Activated CD4-positive, alpha-beta T cell treated with anti-CD3 and anti-CD28 coated beads, Interleukin-2, amount 50 U/mL, for 16 hours (primary cell): ENCODE results near the gene SNRPE.

Source experiments
- DNase-seq: peaks from one replicate; pipeline ENCODE4 v3.0.0-alpha.2; 2020

SNRPE gene

GRCh38 chr1:203888807-203889251, 27.4 kb downstream of the SNRPE start:
- no peak for DNase-seq

- DNase-seq: no peak
Measured at GRCh38 chr1:203891950-203892349, 30.6 kb downstream of the SNRPE start.

GRCh38 chr1:203898458-203899352, 37.3 kb downstream of the SNRPE start:
- DNase-seq: no peak

DNA sequence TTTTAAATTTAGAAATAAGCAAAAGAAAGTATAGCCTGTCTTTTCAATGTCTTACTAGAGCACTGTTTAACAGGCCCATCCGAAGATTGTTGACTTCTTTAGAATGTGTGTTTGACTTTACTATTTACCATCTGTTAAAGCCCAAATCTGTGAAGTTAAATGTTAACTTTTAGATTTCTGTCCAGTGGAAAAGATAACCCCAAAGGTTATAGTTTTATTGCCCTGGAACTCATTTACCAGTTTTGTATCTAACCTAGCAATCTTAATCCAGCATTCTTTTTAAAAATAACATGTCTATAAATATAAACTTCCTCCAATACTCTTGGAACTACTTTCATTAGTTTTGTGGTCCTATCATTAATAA, 37.9 kb downstream of the SNRPE start:
- DNase-seq: no peak

DNA sequence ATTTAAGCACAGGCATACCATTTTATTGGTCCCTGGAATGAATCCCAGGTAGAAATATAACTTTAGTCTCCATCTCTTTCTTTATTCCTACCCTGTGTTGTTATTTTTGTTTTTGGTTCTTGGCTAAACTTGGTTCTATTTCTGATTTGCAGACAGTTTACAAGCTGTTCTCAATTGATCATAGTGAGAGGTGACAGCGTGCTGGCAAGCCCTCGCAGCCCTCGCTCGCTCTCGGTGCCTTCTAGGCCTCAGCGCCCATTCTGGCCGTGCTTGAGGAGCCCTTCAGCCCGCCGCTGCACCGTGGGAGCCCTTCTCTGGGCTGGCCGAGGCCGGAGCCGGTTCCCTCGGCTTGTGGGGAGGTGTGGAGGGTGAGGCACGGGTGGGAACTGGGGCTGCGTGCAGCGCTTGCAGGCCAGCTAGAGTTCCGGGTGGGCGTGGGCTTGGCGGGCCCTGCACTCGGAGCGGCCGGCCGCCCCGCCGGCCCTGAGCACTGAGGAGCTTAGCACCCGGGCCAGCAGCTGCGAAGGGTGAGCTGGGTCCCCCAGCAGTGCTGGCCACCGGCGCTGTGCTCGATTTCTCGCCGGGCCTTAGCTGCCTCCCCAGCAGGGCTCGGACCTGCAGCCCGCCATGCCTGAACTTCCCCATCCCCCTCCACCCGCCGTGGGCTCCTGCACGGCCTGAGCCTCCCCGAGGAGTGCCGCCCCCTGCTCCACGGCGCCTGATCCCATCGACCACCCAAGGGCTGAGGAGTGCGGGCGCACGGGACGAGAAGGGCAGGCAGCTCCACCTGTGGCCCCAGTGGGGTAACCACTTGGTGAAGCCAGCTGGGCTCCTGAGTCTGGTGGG, 38.7 kb downstream of the SNRPE start:
- no peak for DNase-seq

DNA sequence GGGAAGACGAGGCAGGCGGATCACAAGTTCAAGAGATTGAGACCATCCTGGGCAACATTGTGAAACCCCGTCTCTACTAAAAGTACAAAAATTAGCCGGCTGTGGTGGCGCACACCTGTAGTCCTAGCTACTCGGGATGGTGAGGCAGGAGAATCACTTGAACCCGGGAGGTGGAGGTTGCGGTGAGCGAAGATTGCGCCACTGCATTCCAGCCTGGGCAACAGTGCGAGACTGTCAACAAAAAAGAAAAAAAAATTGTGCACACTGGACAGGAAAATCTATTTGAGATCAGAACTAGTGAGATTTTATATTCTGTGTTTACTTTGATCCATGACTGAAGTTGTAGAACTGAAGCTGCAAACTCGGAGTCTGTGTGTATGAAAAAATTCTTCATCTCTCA, 40.2 kb downstream of the SNRPE start:
- DNase-seq: no peak

- no peak for DNase-seq
Measured at GRCh38 chr1:203905275-203905674, 43.9 kb downstream of the SNRPE start.

GRCh38 chr1:203906932-203907331, 45.5 kb downstream of the SNRPE start:
- DNase-seq: no peak

DNA sequence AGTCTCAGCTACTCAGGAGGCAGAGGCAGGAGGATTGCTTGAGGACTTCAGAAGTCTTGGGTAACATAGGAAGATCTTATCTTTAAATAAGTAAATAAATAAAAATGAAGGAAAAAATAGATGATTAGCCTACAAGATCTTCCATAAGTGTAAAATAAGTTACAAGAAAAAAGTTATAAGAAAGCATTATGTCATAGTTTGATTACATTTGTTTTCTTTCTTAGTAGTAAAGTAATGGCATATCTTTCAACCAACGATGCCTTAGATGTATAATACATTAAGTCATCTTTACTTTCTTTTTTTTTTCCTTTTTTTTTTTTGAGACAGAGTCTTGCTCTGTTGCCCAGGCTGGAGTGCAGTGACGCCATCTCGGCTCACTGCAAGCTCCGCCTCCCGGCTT, 46.5 kb downstream of the SNRPE start:
- DNase-seq: no peak

DNA sequence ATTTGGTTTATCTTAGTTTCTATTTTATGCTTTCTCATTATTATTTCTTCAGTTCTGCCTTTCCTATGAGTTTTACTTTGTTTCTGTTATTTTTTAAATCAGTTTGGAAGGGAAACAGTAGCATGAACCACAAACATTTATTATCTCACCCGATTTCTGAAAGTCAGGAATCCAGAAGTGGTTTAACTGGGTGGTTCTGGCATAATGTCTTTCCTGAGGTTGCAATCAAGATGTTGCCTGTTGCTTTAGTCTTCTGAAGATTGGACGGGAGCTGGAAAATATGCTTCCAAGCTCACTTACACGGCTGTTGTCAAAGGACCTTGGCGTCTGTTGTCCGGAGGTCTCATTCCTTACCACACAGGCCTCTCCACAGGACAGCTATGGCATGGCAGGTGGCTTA, 50.4 kb downstream of the SNRPE start:
- DNase-seq: no peak

DNA sequence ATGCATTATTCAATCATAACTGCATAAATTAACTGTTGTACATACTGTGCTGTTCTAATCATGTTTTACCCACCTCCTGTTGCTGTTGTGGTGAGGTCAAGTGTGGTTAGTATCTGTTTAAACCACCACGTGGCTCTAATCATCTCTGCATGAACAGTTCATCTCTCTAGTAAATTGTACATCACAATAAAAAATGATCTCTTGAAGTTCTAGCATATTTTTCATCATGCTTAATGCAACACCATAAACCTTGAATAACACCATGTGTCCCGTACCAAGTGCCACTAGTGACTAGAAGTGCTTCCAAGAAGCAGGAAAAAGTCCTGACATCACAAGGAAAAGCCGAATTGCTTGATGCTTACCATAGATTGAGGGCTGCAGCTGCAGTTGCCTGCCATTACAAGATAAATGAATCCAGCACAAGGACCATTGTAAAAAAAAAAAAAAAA, 51.7 kb downstream of the SNRPE start:
- DNase-seq: no peak

DNA sequence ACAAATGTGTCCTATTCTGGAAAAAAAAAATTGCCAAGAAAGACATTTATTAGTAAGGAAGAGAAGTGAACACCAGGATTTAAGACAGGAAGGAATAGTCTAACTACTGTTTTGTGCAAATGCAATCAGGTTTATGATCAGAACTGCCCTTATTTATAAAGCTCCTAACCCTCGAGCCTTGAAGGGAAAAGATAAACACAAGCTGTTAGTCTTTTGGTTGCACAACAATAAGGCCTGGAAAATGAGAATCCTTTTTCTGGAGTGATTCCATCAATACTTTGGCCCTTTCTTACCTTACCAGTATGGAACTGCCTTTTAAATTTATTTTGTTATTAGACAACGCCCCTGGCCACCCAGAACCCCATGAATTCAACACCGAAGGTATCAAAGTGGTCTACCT, 52.9 kb downstream of the SNRPE start:
- no peak for DNase-seq

DNA sequence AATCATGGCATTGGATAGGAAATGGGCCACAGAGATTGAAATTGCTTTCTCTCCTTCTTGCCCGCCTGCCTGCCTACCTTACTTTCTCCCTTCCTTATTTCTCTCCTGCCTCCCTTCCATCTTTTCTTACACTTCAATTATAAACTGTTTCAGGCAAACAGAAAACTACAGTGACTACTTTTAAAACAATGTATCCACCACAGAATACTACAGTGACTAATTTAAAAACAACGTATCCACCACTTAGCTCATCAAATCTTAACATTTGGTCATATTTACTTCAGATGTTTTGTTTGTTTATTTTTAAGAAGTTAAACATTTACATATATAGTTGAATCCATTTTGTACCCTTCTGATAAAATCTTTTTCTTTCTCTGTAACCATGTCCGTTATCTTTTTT, 54.4 kb downstream of the SNRPE start:
- DNase-seq: no peak

DNA sequence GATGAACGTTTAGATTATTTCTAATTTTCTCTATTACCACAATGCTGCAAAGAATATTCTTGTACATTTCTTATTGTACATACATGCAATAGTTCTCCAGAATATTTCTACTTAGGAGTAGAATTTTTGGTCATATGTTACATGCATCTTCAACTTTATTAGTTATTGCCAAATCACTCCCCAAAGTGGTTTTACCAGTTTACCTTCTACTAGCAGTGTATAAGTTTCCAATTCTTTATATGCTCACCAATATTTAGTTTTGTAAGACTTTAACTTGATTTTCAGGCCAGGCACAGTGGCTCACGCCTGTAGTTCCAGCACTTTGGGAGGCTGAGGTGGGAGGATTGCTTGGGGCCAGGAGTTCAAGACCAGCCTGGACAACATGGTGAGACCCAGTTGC, 55.4 kb downstream of the SNRPE start:
- DNase-seq: no peak
